ENCODE data around the gene SKA3.
"Not testable (repeated sequence)": the region's sequence is repeated elsewhere in the genome, so short reads cannot be mapped to it uniquely, and the experiment has no call there.

Gene SKA3

DNA sequence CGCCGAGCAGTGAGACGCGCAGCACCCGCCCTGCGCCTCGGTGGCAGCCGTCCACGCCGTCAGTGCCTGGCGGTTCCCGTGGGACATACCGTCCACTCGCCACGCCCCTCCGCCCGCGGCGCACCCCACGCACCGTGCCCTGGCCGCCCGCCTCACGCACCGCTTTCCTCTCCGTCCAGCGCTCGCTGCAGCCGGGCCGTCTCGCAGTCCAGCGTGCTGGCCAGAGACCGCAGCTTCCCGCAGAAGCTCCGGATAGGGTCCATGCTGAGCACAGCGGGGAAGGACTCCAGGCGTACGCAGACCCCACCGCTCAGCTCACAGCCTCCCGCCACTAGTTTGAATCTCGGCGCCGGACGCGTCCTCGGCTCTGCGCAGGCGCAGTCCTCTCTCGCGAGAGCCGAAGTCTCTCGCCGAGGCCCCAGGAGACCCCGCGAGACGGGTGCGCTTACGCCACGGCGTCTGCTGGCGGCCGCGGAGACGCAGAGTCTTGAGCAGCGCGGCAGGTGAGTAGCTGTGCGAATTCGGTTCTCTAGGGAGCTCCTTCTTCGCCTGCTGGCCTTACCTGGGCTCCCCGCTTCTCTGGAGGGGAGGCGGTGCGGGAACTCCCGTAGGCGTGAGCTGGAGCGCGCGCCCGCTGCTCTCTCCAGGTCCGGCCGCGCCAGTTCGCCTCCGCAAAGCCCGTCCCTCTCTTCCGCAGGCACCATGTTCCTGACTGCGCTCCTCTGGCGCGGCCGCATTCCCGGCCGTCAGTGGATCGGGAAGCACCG lies at the start of gene SKA3, which contains the start of gene MRPL57:
SKA3 (minus strand) TSS at position 338 of the 767 bp plus-strand sequence; CDS start at position 263, 75 bp downstream.
MRPL57 (plus strand) TSS at position 444 of the 767 bp plus-strand sequence; CDS start at position 703, 259 bp downstream.
- DNase-seq: peak; percentile 98

DNA sequence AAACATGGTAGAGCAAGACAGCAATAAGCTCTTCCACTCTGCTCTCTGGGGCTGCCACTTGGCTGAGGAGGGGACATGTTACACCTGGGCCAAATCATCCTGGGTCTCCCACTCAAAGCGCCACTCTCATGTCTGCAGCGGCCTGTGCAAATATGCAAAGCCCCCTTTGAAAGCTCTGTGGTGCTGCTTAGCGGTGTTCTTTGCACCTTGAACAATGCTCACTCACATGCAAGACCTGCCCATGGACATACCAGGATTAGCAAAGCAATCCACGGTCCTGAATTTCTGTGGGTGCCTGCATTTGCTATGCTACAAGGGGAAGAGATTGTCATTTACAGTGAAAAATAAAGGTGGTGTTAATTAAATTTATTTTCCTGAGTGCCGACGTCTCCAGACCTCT lies 48.7 kb upstream of the SKA3 start:
- no peak for DNase-seq

DNA sequence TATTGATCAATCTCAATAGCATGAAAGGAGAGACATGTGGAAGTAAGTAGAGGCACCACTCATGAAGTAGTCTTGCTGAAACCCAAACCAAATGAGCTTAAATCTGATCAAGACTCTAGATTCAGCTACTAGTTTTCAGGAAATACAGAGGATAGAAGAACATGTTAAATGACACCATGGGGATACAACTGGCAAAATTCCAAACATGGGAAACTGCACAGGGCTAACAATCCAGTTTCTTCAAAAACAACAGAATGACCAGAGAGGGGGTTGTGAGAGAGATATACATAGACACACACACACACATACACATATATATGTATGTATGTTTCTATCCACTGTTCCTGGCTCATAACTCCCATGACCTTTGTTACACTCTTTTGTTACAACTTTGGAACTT lies 44.9 kb upstream of the SKA3 start:
- DNase-seq: no peak

DNA sequence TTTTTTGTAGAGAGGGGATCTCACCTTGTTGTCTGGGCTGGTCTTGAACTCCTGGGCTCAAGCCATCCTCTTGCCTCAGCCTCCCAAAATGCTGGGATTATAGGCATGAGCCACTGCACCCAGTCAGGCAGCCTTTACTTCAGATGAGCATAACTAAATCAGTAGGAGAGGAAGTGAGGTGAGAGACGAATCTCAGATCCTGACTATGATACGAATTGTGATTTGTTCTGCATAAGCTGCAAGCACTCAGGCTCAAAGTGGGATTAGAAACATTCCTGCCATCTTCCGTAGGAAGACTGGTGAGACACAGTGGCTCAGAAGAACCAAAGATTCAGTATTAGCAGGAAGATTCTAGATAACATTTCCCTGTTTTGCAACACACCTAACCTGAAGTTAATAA lies 43.4 kb upstream of the SKA3 start:
- DNase-seq: not testable (repeated sequence)

DNA sequence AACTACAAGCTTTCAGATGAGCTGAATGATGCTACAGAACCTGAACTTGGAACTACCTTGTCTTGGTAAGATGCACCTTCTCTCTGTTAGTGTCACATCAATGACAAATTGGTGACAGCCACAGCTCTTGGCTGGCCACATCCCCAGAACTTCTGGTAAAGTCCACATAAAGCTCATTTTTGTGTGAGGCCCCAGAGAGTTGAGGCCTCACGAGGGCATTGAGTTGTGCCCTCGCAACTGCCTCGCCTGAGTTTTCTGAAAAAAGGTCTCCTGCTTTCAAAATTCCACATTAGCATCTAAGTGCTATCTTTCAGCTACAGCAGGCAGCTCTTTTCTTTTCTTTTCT lies 42.7 kb upstream of the SKA3 start:
- DNase-seq: no peak

DNA sequence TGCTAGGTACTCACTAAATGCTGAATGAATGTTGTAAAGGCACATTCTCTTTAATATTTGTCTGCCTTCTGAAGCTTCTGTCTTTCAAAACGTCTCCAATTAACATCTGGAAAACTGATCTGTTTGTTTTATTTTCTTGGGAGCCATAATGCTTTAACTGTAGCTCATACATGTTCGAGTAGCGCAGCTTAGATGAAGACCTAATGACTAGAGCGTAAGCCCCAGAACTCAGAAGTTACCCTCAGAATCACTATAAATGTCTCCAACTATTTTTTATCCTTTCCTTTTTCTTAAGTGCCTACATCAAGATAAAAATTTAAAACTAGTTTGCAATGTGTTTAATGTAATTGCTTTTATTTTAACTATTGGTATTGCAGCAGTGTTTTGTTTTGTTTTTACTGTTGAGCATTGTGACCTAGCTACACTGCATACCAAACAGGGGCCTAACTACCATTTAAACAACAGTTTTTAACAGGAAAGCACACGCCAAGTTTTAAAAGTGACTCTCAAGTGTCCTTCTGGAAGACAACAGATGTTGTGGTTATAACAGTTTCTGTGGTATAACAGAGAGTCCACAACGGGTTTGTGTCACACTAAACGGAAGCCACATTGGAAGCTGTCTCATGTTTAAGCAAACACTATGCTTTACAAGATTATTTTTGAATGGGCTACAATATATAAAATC lies 42.1 kb upstream of the SKA3 start:
- DNase-seq: peak; percentile 9

DNA sequence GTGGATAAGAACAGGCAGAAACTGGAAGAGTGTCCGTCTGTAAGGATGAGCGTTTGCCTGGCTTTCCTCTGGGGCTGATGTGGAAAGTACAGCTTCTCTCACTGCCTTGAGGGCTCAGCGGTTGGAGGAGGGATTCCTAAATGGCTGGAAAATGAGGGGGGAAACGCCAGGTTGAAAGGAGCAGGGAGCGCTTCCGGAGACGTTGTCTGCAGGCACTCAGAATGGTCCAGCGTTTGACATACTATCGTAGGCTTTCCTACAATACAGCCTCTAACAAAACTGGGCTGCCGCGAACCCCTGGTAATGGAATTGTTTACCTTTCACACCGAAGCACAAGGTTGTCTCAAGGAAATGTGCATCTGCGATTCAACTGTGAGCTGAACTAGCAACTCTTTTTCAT lies 40.0 kb upstream of the SKA3 start:
- no peak for DNase-seq

GRCh38 chr13:21215419-21215818 lies 39.1 kb upstream of the SKA3 start:
- DNase-seq: not testable (repeated sequence)

DNA sequence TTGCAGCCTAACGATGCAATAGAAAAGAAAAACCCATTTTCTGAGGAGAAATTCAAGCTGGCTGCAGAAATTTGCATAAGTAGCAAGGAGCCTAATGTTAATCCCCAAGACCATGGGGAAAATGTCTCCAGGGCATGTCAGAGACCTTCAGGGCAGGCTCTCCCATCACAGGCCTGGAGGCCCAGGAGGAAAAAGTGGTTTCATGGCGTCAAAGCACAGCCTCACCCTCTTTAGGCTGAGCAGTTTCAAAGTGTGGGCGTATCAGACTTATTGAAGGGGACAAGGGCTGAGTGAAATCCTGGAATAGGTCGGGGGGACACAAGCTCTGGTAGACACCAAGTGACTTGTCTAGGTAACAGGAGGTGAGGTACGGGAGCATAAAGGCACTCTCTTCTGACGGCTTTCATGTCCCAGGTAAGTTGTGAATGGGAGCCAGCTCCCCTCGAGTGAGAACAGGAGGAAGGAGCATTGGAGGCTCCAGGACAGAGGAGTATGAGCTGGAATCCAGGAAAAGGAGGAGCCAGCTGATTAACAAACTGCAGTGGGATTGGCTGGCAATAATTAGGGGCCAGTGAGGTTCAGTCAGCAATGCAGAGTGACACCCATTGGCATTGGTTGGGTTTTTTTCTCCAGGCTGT lies 35.9 kb upstream of the SKA3 start:
- no peak for DNase-seq

DNA sequence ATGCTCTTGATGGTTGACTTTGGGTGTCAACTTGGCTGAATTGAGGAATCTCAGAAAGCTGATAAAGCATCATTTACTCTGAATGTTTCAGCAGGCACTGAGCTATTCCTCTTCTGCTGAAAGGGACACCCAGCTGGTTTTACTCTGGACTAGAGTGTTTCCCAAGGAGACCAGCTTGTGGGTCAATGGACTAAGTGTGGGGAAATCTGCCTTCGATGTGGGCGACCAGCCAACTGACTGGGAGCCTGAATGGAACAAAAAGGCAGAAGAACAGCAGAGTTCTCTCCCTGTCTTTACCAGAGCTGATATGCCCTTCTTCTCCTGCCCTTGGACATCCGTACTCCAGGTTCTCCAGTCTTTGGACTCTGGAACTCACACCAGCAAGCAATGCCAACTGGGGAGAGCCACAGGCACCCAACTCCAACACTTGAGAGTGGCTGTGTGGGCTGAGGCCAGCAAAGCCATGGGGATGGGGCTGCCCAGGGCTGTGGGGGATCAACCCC lies 32.4 kb upstream of the SKA3 start:
- no peak for DNase-seq

GRCh38 chr13:21202767-21203531 lies 26.6 kb upstream of the SKA3 start:
- DNase-seq: peak; percentile 85

- not testable (repeated sequence) for DNase-seq
Observed at GRCh38 chr13:21201456-21202190, 25.3 kb upstream of the SKA3 start.

DNA sequence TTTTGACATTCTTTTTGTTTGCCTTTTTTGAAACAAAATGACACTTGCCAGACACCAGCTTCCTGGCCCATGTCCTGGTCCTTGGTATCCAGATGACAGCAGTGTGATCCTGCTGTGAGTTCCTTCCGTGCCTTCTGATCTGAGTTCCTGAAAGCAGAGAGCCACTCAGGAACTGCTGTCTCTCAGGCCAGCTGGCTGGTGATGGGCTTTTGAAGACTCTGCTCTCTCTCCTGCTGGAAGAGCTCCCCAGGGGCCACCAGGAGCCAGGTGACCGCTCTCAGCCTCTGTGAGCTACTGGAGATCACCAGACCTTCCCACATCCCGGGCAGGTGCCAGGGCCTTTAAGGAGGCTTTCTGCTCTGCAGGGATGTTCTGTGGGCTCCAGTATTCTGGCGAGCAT lies 22.0 kb upstream of the SKA3 start:
- not testable (repeated sequence) for DNase-seq

GRCh38 chr13:21197606-21198225 lies 21.4 kb upstream of the SKA3 start:
- not testable (repeated sequence) for DNase-seq

GRCh38 chr13:21194756-21195155 lies 18.4 kb upstream of the SKA3 start:
- DNase-seq: not testable (repeated sequence)

DNA sequence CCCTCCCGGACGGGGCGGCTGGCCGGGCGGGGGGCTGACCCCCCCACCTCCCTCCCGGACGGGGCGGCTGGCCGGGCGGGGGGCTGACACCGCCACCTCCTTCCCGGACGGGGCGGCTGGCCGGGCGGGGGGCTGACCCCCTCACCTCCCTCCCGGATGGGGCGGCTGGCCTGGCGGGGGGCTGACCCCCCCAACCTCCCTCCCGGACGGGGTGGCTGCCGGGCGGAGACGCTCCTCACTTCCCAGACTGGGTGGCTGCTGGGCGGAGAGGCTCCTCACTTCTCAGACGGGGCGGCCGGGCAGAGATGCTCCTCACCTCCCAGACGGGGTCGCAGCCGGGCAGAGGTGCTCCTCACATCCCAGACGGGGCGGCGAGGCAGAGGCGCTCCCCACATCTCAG lies 10.1 kb upstream of the SKA3 start:
- DNase-seq: not testable (repeated sequence)

DNA sequence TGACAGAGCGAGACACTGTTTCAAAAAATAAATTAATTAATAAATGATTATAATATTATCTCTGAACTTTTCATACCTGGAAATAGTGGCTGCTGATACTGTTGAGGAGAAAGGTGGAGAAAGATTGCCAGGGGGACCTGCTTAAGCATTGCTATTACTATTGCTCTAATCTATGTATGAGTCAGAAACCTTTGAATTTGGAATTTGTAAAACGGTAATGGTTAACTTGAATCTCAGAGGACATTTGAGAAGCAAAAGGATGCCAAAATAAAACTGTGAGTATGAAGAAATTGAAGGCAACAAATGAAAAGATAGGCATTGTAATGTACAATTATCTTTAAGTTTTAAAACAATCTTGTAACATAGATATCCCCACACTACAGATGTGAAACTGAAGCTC lies 5.3 kb upstream of the SKA3 start:
- no peak for DNase-seq

- DNase-seq: no peak
Observed at GRCh38 chr13:21176982-21177284, 581 bp upstream of the SKA3 start.

GRCh38 chr13:21175656-21176214 lies 617 bp downstream of the SKA3 start:
- DNase-seq: peak; percentile 53

DNA sequence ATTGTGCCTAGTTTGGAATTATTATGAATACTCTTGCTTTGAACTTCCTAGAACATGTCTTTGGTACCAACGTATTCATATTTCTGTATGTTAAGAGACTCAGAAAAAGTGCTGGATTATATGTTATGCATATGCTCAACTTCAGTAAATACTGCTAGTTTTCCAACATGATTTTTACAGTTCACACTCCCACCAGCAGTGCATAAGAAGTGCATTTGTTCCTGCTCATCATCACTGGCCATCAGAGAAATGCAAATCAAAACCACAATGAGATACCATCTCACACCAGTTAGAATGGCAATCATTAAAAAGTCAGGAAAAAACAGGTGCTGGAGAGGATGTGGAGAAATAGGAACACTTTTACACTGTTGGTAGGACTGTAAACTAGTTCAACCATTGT lies 2.6 kb downstream of the SKA3 start:
- DNase-seq: not testable (repeated sequence)

DNA sequence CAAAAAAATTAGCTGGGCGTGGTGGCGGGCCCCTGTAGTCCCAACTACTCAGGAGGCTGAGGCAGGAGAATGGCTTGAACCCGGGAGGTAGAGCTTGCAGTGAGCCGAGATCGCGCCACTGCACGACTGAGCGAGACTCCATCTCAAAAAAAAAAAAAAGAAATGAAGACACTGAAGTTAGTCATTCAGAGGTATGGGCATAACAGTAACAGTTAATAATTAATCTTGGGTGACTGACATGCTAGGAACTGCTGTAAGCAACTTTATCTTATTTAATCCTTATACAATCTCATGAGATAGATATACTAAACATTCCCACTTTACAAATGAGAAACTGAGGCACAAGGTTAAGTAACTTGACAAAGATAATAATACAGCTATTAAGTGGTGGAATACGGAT lies 4.9 kb downstream of the SKA3 start:
- no peak for DNase-seq

DNA sequence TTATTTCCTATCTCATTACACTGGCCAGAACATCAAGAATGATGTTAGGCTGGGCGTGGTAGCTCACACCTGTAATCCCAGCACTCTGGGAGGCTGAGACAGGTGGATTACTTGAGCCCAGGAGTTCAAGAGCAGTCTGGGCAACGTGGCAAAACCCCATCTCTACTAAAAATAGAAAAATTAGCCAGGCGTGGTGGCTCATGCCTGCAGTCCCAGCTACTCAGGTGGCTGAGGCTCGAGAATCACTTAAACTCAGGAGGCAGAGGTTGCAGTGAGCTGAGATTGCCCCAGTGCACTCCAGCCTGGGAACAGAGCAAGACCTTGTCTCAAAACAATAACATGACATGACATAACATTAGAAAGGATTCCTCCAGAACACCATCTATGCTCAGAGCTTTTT lies 10.7 kb downstream of the SKA3 start:
- not testable (repeated sequence) for DNase-seq
